HCT116 (cell line): ENCODE results near the gene NTN5. TPM values are rescaled to one million over a fixed set of nuclear protein-coding genes. Genes with fewer than 3 reads are reported as not detected.

ENCODE experiments used
- ATAC-seq: fragments of 200-7000 bp; cut with Tn5 transposase; 2 replicates; pipeline ENCODE4 v1.9.1; 2020; ENCODE audit warnings: mild to moderate bottlenecking, moderate library complexity
- BruUV-seq: library from RNA; stranded (reverse); fragments of 400-500 nt; replicated peaks from 2 replicates; lab custom pipeline; 2021; lab: Mats Ljungman, UMichigan
- CTCF ChIA-PET: fragments of 300-600 bp; sonication (Branson Sonifier 250); formaldehyde crosslinking; loops from one replicate; lab custom pipeline; 2021; ENCODE audit warnings: antibody characterized with exemption; lab: Charles Lee
- POLR2A ChIA-PET: fragments of 300-600, 350-600 bp; sonication (Branson Sonifier 250); formaldehyde crosslinking; loops from one replicate; lab custom pipeline; 2021; ENCODE audit warnings: antibody characterized with exemption; lab: Charles Lee
- RAD21 ChIA-PET, 2 experiments: fragments of 300-600 bp; sonication (Branson Sonifier 250); formaldehyde crosslinking; loops; one replicate each; lab custom pipeline; 2023; ENCODE audit warnings: low total read pairs in 2 of 2; ENCODE audit not compliant: uncharacterized antibody in 2 of 2, unreplicated experiment in 2 of 2, low non-redundant PET in 1 of 2; lab: Charles Lee
- DNase-seq: peaks from one replicate; pipeline ENCODE4 v3.0.0-alpha.2; 2010; ENCODE audit warnings: low read depth, low spot score
- H2AFZ ChIP-seq: fragments of 200-600 bp; shearing (Covaris generic), sonication (generic); 2 replicates; pipeline ENCODE4 v1.6.1; 2017; ENCODE audit warnings: low read depth, mixed run types, mixed read lengths, antibody characterized with exemption, low read length; ENCODE audit not compliant: poor library complexity, severe bottlenecking
- H3K27ac ChIP-seq: 2 replicates; pipeline ENCODE4 v1.5.1; 2012; ENCODE audit warnings: low read depth, low read length
- H3K27me3 ChIP-seq: fragments of 200-600 bp; sonication (generic); 2 replicates; pipeline ENCODE4 v1.6.1; 2016; ENCODE audit warnings: mixed run types, low read length, mixed read lengths; ENCODE audit not compliant: insufficient read depth
- H3K36me3 ChIP-seq, 2 experiments: fragments of 200-500 bp in 1 of 2; fragments of 200-600 bp in 1 of 2; sonication (Bioruptor generic) in 1 of 2; sonication (generic) in 1 of 2; 2 replicates each; pipeline versions ENCODE4 v1.5.1 to v1.6.1; 2014 to 2016; ENCODE audit warnings: low read length in 2 of 2, inconsistent platforms in 1 of 2, mixed read lengths in 1 of 2, mixed run types in 1 of 2; ENCODE audit not compliant: insufficient read depth in 2 of 2, control insufficient read depth in 1 of 2
- H3K4me1 ChIP-seq, 2 experiments: fragments of 200-600 bp in 1 of 2; sonication (generic) in 1 of 2; 2 replicates each; pipeline versions ENCODE4 v1.5.1 to v1.6.1; 2012 to 2017; ENCODE audit warnings: low read length in 2 of 2, inconsistent platforms in 1 of 2, mild to moderate bottlenecking in 1 of 2, mixed read lengths in 1 of 2, mixed run types in 1 of 2, moderate library complexity in 1 of 2; ENCODE audit not compliant: insufficient read depth in 2 of 2, control insufficient read depth in 1 of 2
- H3K4me2 ChIP-seq: fragments of 200-600 bp; sonication (generic); 2 replicates; pipeline ENCODE4 v1.6.1; 2017; ENCODE audit warnings: mixed run types, low read length, mixed read lengths
- H3K4me3 ChIP-seq, 2 experiments: fragments of 200-600 bp in 1 of 2; sonication (generic) in 1 of 2; replicated peaks in 1 of 2; 2 replicates each; pipeline ENCODE4 v1.5.1; 2011 to 2016; ENCODE audit warnings: low read length in 2 of 2, control low read depth in 1 of 2, low read depth in 1 of 2, mild to moderate bottlenecking in 1 of 2, mixed read lengths in 1 of 2, mixed run types in 1 of 2
- H3K79me2 ChIP-seq: fragments of 200-600 bp; sonication (generic); 2 replicates; pipeline ENCODE4 v1.6.1; 2017; ENCODE audit warnings: mild to moderate bottlenecking, mixed run types, low read length, moderate library complexity, mixed read lengths; ENCODE audit not compliant: insufficient read depth
- H3K9ac ChIP-seq: fragments of 200-600 bp; sonication (generic); 2 replicates; pipeline ENCODE4 v1.6.1; 2016; ENCODE audit warnings: low read length, mixed read lengths
- H3K9me2 ChIP-seq: fragments of 200-600 bp; sonication (generic), shearing (Covaris generic); 2 replicates; pipeline ENCODE4 v1.6.1; 2017; ENCODE audit warnings: mixed run types, mild to moderate bottlenecking, moderate library complexity; ENCODE audit not compliant: insufficient read depth
- H3K9me3 ChIP-seq, 2 experiments: fragments of 200-500 bp in 1 of 2; fragments of 200-600 bp in 1 of 2; sonication (Bioruptor generic) in 1 of 2; sonication (generic) in 1 of 2; 2 replicates each; pipeline ENCODE4 v1.6.1; 2014 to 2017; ENCODE audit warnings: low read length in 2 of 2, mixed read lengths in 2 of 2, inconsistent platforms in 1 of 2, low read depth in 1 of 2, mild to moderate bottlenecking in 1 of 2, mixed run types in 1 of 2, moderate library complexity in 1 of 2; ENCODE audit not compliant: control insufficient read depth in 1 of 2, insufficient read depth in 1 of 2
- H4K20me1 ChIP-seq: fragments of 200-600 bp; sonication (generic), shearing (Covaris generic); 2 replicates; pipeline ENCODE4 v1.6.1; 2017; ENCODE audit warnings: mixed run types, mild to moderate bottlenecking, moderate library complexity; ENCODE audit not compliant: insufficient read depth
- ATF3 ChIP-seq: IDR thresholded peaks from 2 replicates; pipeline ENCODE4 v1.6.1; 2012
- CBX3 ChIP-seq: IDR thresholded peaks from 2 replicates; pipeline ENCODE4 v1.6.1; 2012; ENCODE audit warnings: low read depth
- CEBPB ChIP-seq: IDR thresholded peaks from 2 replicates; pipeline ENCODE4 v1.6.1; 2012; ENCODE audit warnings: low read depth
- CTCF ChIP-seq, 3 experiments: fragments of 200-600 bp in 1 of 3; sonication (generic) in 1 of 3; IDR thresholded peaks in 2 of 3; conservative IDR thresholded peaks in 1 of 3; 2 replicates each; pipeline ENCODE4 v1.5.1; 2012 to 2017; ENCODE audit warnings: low read depth in 2 of 3, low read length in 2 of 3, antibody characterized with exemption in 1 of 3, borderline replicate concordance in 1 of 3, control low read depth in 1 of 3, mild to moderate bottlenecking in 1 of 3, mixed read lengths in 1 of 3, mixed run types in 1 of 3, moderate library complexity in 1 of 3; ENCODE audit not compliant: insufficient read depth in 1 of 3
- EGR1 ChIP-seq: IDR thresholded peaks from 2 replicates; pipeline ENCODE4 v1.6.1; 2012; ENCODE audit warnings: low read depth
- ELF1 ChIP-seq: IDR thresholded peaks from 2 replicates; pipeline ENCODE4 v1.6.1; 2012; ENCODE audit warnings: low read depth, borderline replicate concordance
- EZH2phosphoT487 ChIP-seq: fragments of 200-600 bp; IDR thresholded peaks from 2 replicates; pipeline ENCODE4 v1.6.1; 2018; ENCODE audit warnings: antibody characterized with exemption, borderline replicate concordance
- FOSL1 ChIP-seq: IDR thresholded peaks from 2 replicates; pipeline ENCODE4 v1.6.1; 2012; ENCODE audit warnings: low read depth
- JUND ChIP-seq: IDR thresholded peaks from 2 replicates; pipeline ENCODE4 v1.6.1; 2012
- MAX ChIP-seq: IDR thresholded peaks from 2 replicates; pipeline ENCODE4 v1.6.1; 2012
- POLR2A ChIP-seq: IDR thresholded peaks from 2 replicates; pipeline ENCODE4 v1.7.0; 2011; ENCODE audit warnings: borderline replicate concordance; ENCODE audit not compliant: insufficient read depth, insufficient read length; ENCODE audit errors: extremely low read depth
- POLR2AphosphoS5 ChIP-seq: IDR thresholded peaks from 2 replicates; pipeline ENCODE4 v1.6.1; 2011; ENCODE audit warnings: mild to moderate bottlenecking, low read depth, low read length, moderate library complexity
- RAD21 ChIP-seq: IDR thresholded peaks from 2 replicates; pipeline ENCODE4 v1.6.1; 2012; ENCODE audit warnings: low read depth, mild to moderate bottlenecking
- SP1 ChIP-seq: IDR thresholded peaks from 2 replicates; pipeline ENCODE4 v1.6.1; 2012; ENCODE audit warnings: low read depth
- SRF ChIP-seq: IDR thresholded peaks from 2 replicates; pipeline ENCODE4 v1.6.1; 2012; ENCODE audit warnings: low read depth
- ZBTB33 ChIP-seq: IDR thresholded peaks from 2 replicates; pipeline ENCODE4 v1.6.1; 2011; ENCODE audit warnings: mild to moderate bottlenecking, low read length, moderate library complexity; ENCODE audit not compliant: insufficient replicate concordance; ENCODE audit errors: extremely low read depth
- ZFX ChIP-seq: fragments of 450-650 bp; IDR thresholded peaks from 2 replicates; pipeline ENCODE4 v1.6.1; 2017
- ZNF274 ChIP-seq: fragments of 200-500 bp; sonication (Bioruptor generic); IDR thresholded peaks from 2 replicates; pipeline ENCODE4 v1.6.1; 2014; ENCODE audit warnings: mild to moderate bottlenecking, low read depth, low read length, inconsistent platforms
- intact Hi-C: fragments of 100-400 bp; cut with micrococcal nuclease; formaldehyde crosslinking; loops from 2 replicates; pipeline ENCODE4 v1.10.0; 2022
- total RNA-seq: library from RNA; stranded (reverse); gene quantifications from one replicate; pipeline ENCODE4 v1.2.1, GENCODE V29; 2021; ENCODE audit not compliant: unreplicated experiment
- TF ChIP-seq, protein P1 (sequence below): IDR thresholded peaks from 2 replicates; pipeline ENCODE4 v1.6.1; 2012; ENCODE audit warnings: low read depth

NTN5 gene
- total RNA-seq, 1 experiment from 2014 or later: 3.1 TPM

- no peaks in the 10 kb centered on the region for H3K79me2 ChIP-seq
- no peaks in the 10 kb centered on the region for H3K27me3 ChIP-seq
- ATAC-seq (no peak), DNase-seq (no peak)
- intact Hi-C loops: no loop called here
- no peaks in the 10 kb centered on the region for H3K36me3 ChIP-seq
- RAD21 ChIA-PET: no interaction called here
- no peak overlapping the region for H2AFZ ChIP-seq
- H3K9ac ChIP-seq: no peak overlapping the region
- TF ChIP-seq ZNF274: no peak
- TF ChIP-seq ELF1: no peak
- no peak for TF ChIP-seq CTCF (IDR thresholded peaks at IDR 0.05 in 2 of 3, conservative IDR thresholded peaks at IDR 0.05 in 1 of 3; ENCODE audit: borderline replicate concordance in 1 of 3, insufficient read depth in 1 of 3, low read depth in 2 of 3, low read length in 2 of 3)
- TF ChIP-seq ZBTB33: no peak
- TF ChIP-seq JUND: no peak
- TF ChIP-seq MAX: no peak
- TF ChIP-seq CEBPB: no peak
- TF ChIP-seq EZH2phosphoT487: no peak
- TF ChIP-seq EGR1: no peak
- no peak for TF ChIP-seq ATF3
- TF ChIP-seq, protein P1, sequence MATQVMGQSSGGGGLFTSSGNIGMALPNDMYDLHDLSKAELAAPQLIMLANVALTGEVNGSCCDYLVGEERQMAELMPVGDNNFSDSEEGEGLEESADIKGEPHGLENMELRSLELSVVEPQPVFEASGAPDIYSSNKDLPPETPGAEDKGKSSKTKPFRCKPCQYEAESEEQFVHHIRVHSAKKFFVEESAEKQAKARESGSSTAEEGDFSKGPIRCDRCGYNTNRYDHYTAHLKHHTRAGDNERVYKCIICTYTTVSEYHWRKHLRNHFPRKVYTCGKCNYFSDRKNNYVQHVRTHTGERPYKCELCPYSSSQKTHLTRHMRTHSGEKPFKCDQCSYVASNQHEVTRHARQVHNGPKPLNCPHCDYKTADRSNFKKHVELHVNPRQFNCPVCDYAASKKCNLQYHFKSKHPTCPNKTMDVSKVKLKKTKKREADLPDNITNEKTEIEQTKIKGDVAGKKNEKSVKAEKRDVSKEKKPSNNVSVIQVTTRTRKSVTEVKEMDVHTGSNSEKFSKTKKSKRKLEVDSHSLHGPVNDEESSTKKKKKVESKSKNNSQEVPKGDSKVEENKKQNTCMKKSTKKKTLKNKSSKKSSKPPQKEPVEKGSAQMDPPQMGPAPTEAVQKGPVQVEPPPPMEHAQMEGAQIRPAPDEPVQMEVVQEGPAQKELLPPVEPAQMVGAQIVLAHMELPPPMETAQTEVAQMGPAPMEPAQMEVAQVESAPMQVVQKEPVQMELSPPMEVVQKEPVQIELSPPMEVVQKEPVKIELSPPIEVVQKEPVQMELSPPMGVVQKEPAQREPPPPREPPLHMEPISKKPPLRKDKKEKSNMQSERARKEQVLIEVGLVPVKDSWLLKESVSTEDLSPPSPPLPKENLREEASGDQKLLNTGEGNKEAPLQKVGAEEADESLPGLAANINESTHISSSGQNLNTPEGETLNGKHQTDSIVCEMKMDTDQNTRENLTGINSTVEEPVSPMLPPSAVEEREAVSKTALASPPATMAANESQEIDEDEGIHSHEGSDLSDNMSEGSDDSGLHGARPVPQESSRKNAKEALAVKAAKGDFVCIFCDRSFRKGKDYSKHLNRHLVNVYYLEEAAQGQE: no peak
- TF ChIP-seq ZFX: no peak
- no peak for TF ChIP-seq POLR2AphosphoS5
- no peak for TF ChIP-seq CBX3
- TF ChIP-seq SRF: no peak
- TF ChIP-seq POLR2A: no peak
- no peak for TF ChIP-seq FOSL1
- no peak for TF ChIP-seq SP1
- TF ChIP-seq RAD21: no peak
- no peaks in the 10 kb centered on the region for H3K9me3 ChIP-seq
- peaks cover 2 to 17% of the 10 kb centered on the region in 2 experiments; a peak in 3 of 4 replicates for H3K4me1 ChIP-seq
- H3K4me2 ChIP-seq: no peak overlapping the region
- no peaks in the 10 kb centered on the region for H3K9me2 ChIP-seq
- CTCF ChIA-PET: no interaction called here
- POLR2A ChIA-PET: no interaction called here
- no peak overlapping the region for H3K27ac ChIP-seq
- H4K20me1 ChIP-seq: no peaks in the 10 kb centered on the region
- no peak overlapping the region for H3K4me3 ChIP-seq
- no TSS peak for BruUV-seq
These were observed 9.2 kb downstream of the NTN5 start for GRCh38 chr19:48663667-48664066.
